Right lobe of liver (tissue), 6 donors: ENCODE results near the gene AFF2. TPM values are rescaled to one million over a fixed set of nuclear protein-coding genes. Genes with fewer than 3 reads are reported as not detected.
A peak's percentile ranks its signal among the peaks of the same experiment; 100 is the strongest.

Experiments used
- ATAC-seq, 4 donors: fragments of 200-7000 bp; cut with Tn5 transposase; one replicate each; pipeline ENCODE4 v1.9.1; 2020; ENCODE audit warnings: mild to moderate bottlenecking in 4 of 4, moderate library complexity in 4 of 4
- DNase-seq, 3 donors: peaks; one replicate each; pipeline ENCODE4 v3.0.0-alpha.2; 2020
- H3K27ac ChIP-seq, 3 donors: fragments of 200-600 bp; one replicate each; pipeline ENCODE4 v1.8.0; 2022
- H3K27me3 ChIP-seq, 2 donors: fragments of 200-600 bp; one replicate each; pipeline ENCODE4 v1.8.0; 2022
- H3K36me3 ChIP-seq, 4 donors: fragments of 200-600 bp; sonication (generic) in 1 of 4; one replicate each; pipeline versions ENCODE4 v1.5.1 to v1.8.0; 2017 to 2022; ENCODE audit warnings: control low read depth in 1 of 4
- H3K4me1 ChIP-seq, 4 donors: fragments of 200-600 bp; sonication (generic) in 1 of 4; one replicate each; pipeline versions ENCODE4 v1.5.1 to v1.8.0; 2017 to 2022; ENCODE audit warnings: control low read depth in 1 of 4
- H3K4me3 ChIP-seq, 3 donors: fragments of 200-600 bp; one replicate each; pipeline ENCODE4 v1.8.0; 2022
- H3K9me3 ChIP-seq, 4 donors: fragments of 200-600 bp; sonication (generic) in 1 of 4; one replicate each; pipeline versions ENCODE4 v1.5.1 to v1.8.0; 2017 to 2022; ENCODE audit warnings: control low read depth in 1 of 4
- POLR2A ChIP-seq: fragments of 450-650 bp; IDR thresholded peaks from one replicate; pipeline ENCODE4 v1.6.1; 2017; ENCODE audit warnings: antibody characterized with exemption, mild to moderate bottlenecking
- whole genome bisulfite sequencing: methylation state at CpG from one replicate; pipeline ENCODE4 v1.1.6; 2018; ENCODE audit warnings: low coverage, low lambda C conversion rate; ENCODE audit not compliant: insufficient coverage; ENCODE audit errors: missing lambda C conversion rate; 5-methylcytosine and 5-hydroxymethylcytosine counted together
- intact Hi-C, 2 donors: fragments of 100-400 bp; cut with DNase I; formaldehyde crosslinking; loops; one replicate each; pipeline versions ENCODE4 v1.11.2 to v1.14.1; 2022
- total RNA-seq, 6 experiments: library from RNA; depleted of rRNA in 2 of 6; stranded (reverse); fragments of >200 nt in 2 of 6; fragmentation: NEBNext Ultra II Directional in 3 of 6; extraction: Animal tissue kit (Norgen Biotek cat#: 25700) in 3 of 6; gene quantifications; one replicate each; pipeline versions ENCODE4 v1.1.0 to v1.2.4, GENCODE V29; 2016 to 2023
- TF ChIP-seq, protein P1 (sequence below), 4 donors: fragments of 200-600 bp in 3 of 4; fragments of 450-650 bp in 1 of 4; IDR thresholded peaks; one replicate each; pipeline versions ENCODE4 v1.5.1 to v1.8.0; 2016 to 2022; ENCODE audit warnings: antibody characterized with exemption in 4 of 4, mild to moderate bottlenecking in 2 of 4
- donor health status: DM: no; HTN: yes; CAD: no.
- donor health status: DM: no; HTN: no; CAD: no.
- donor health status: DM: no; HTN: no; CAD: no.
- donor health status: DM: no; HTN: yes; CAD: no.
- donor health status: DM: no; HTN: yes; CAD: no.

AFF2 gene
- total RNA-seq, 6 experiments from 2014 or later: 0.06 to 1.9 (median 0.15) TPM

DNA sequence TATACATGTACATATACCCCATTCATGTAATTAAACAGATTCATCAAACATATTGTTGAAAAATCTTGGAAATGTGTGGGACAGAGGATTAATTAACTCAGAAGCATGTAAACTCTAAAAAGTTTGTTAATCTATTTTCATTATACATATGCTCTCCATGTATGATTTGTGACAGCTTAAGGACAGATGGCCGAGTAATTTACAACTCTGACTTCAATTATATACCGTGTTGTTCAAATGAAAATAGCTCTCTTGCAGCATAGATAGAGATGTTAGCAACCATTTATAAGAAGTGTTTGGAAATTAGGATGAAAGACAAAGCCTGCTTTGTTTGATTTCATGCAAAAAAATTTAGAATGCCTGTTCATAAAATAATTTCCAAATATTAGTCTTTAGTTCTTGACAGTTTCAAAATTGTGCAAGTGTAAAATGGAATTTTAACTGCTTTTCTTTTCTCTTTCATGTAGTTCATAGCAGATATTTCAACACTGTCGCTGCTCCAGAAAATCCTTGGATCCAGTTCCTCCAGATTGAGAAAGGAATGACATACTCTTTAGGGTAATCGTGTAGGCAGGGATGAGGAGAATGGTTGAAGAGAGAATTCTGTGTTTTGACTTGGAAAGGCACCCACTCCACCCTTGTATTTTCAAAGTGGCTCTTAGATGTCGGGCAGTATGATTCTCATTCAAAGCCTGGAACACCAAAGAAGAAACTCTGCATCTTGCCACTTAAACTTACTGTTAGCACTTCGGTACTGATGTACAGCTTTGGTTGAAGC lies 23.1 kb downstream of the AFF2 start:
- Histone ChIP-seq H3K27ac (no peak overlapping the region), H3K4me1 (no peaks in the 10 kb centered on the region), H3K36me3 (no peaks in the 10 kb centered on the region), H3K4me3 (no peak overlapping the region), H3K9me3 (no peaks in the 10 kb centered on the region), H3K27me3 (peaks cover 0 to 8% of the 10 kb centered on the region in 2 donors)
- ATAC-seq: no peak
- TF ChIP-seq, protein P1, sequence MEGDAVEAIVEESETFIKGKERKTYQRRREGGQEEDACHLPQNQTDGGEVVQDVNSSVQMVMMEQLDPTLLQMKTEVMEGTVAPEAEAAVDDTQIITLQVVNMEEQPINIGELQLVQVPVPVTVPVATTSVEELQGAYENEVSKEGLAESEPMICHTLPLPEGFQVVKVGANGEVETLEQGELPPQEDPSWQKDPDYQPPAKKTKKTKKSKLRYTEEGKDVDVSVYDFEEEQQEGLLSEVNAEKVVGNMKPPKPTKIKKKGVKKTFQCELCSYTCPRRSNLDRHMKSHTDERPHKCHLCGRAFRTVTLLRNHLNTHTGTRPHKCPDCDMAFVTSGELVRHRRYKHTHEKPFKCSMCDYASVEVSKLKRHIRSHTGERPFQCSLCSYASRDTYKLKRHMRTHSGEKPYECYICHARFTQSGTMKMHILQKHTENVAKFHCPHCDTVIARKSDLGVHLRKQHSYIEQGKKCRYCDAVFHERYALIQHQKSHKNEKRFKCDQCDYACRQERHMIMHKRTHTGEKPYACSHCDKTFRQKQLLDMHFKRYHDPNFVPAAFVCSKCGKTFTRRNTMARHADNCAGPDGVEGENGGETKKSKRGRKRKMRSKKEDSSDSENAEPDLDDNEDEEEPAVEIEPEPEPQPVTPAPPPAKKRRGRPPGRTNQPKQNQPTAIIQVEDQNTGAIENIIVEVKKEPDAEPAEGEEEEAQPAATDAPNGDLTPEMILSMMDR (IDR thresholded peaks at IDR 0.05): no peak
- TF ChIP-seq POLR2A: no peak
- DNase-seq: no peak
- WGBS: 42% methylated on average over 6 of the region's 6 CpGs
- intact Hi-C loops: no loop called here

DNA sequence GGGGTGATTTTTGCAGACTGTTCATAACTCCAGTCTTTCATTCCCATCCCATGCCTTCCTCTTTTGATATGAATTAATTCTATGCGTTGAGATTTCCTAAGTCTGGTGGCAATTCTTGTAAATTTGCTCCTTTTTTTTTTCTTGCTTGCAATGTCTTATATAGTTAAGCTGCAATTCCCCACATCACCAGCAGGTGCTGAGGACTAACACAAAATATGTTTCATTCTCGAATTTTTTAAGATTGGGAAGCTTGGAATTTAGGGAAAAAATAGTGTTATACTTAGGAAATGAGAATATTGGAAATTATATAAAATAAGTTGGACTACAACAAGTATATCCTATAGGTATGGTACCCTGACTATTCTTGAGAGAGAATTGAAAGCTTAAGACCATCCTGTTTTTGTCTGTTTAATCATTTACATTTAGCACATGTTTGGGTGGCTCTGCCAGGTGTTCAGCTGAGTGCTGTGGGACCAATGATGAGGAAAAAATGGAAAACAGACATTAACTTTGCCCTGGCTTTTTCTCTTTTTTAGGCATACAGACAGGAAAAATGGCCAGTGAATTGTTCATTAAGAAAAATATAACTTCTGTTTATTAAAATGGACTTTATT lies 30.2 kb downstream of the AFF2 start:
- H3K36me3 ChIP-seq: no peaks in the 10 kb centered on the region
- H3K27ac ChIP-seq: no peak overlapping the region
- H3K4me3 ChIP-seq: no peak overlapping the region
- no peaks in the 10 kb centered on the region for H3K4me1 ChIP-seq
- intact Hi-C loops: no loop called here
- TF ChIP-seq, protein P1 (IDR thresholded peaks at IDR 0.05): peak; percentile 40 to 70 (median 69)
- TF ChIP-seq POLR2A: no peak
- peaks cover 0 to 3% of the 10 kb centered on the region in 2 donors for H3K27me3 ChIP-seq
- no peaks in the 10 kb centered on the region for H3K9me3 ChIP-seq
- no peak for DNase-seq
- no peak for ATAC-seq
- 2% methylated on average over 2 of the region's 2 CpGs for WGBS

DNA sequence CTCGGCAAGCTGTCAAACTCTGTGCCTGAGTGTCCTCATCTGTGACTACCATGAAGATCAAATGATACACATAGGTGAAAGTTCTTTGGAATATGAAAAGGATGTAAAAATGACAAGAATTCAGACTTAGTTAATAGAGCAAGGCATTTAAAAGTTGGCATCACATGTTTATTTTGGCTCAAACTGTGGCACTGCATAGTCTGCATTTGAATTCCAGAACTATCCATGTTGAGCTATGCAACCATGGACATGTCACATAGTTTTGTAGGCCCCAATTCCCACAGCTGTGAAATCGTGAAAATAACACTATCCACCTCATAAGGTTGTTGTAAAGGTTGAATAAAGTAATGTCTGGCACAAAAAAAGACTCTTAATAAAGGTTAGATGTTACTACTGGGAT lies 33.9 kb downstream of the AFF2 start:
- Histone ChIP-seq H3K27ac (no peak overlapping the region), H3K36me3 (no peaks in the 10 kb centered on the region), H3K9me3 (no peaks in the 10 kb centered on the region), H3K4me1 (no peaks in the 10 kb centered on the region), H3K27me3 (no peaks in the 10 kb centered on the region), H3K4me3 (no peak overlapping the region)
- ATAC-seq (no peak), DNase-seq (no peak)
- intact Hi-C loops: no loop called here
- 28% methylated on average over 2 of the region's 2 CpGs for WGBS
- no peak for TF ChIP-seq POLR2A
- TF ChIP-seq, protein P1 (IDR thresholded peaks at IDR 0.05): no peak

DNA sequence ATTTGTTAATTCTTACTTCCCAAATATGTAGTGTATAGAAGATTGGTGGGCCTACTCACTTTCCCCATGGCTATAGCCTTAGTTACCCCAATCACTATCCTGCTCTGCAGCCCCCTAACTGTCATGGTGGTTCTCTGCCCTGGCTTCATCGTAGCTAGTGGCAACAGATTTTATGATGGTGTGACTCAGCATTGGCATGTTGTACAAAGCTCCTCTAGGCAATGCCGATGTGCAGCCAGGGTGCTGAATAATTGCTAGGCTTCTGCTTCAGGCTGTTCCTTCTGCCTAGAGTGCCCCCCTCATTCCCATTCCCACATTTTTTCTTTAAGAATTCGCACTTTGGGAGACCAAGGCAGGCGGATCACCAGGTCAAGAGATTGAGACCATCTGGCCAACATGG lies 35.2 kb downstream of the AFF2 start:
- Histone ChIP-seq H3K4me3 (no peak overlapping the region), H3K36me3 (no peaks in the 10 kb centered on the region), H3K27ac (no peak overlapping the region), H3K4me1 (no peaks in the 10 kb centered on the region), H3K27me3 (no peaks in the 10 kb centered on the region), H3K9me3 (no peaks in the 10 kb centered on the region)
- DNase-seq (no peak), ATAC-seq (no peak)
- intact Hi-C loops: no loop called here
- no peak for TF ChIP-seq POLR2A
- TF ChIP-seq, protein P1 (IDR thresholded peaks at IDR 0.05): no peak
- WGBS: 64% methylated on average over 4 of the region's 4 CpGs
